GM10248 (cell line): ENCODE data around the gene GAS7.

Source experiments
- CTCF ChIA-PET: fragments of 300-600 bp; sonication (Branson Sonifier 250); formaldehyde crosslinking; extraction: SDS; loops from one replicate; lab custom pipeline; 2021; ENCODE audit warnings: antibody characterized with exemption; lab: Yijun Ruan, JAX
- POLR2A ChIA-PET: fragments of 350-650 bp; sonication (Branson Sonifier 250); formaldehyde crosslinking; extraction: SDS; loops from one replicate; lab custom pipeline; 2020; ENCODE audit warnings: antibody characterized with exemption; lab: Yijun Ruan, JAX
- DNase-seq: peaks from one replicate; pipeline ENCODE4 v3.0.0; 2012; ENCODE audit errors: extremely low spot score
- TF ChIP-seq, protein P1 (sequence below): IDR thresholded peaks from 2 replicates; pipeline ENCODE4 v1.5.1; 2012; ENCODE audit warnings: mild to moderate bottlenecking, low read depth; ENCODE audit errors: extremely low read depth, missing control alignments, control extremely low read depth

The GAS7 gene

DNA sequence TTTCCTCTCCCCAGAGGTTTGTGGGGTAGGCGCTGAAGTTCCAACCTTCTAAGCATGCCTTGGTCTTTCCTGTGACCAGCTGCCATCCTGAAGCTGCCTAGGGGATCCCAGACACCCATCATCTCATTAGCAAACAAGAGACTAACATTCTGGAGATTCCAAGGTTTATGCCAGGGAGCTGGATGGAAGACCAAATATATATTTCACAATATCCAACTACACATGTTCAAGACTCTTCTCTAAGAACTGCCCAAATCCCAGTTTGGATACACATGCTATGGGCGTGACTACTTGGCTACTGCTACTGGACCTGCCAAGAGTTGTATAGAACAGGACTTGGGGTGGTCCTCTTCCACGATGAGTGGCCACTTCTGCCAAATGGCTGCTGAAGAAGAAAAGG, 200.3 kb downstream of the GAS7 start:
- ChIA-PET CTCF (interaction anchor here (1.3 kb wide), 1 partner anchor 10 kb away, joined by 5 read pairs; no protein-coding TSS in a partner anchor), POLR2A (no interaction called here)
- TF ChIP-seq, protein P1, sequence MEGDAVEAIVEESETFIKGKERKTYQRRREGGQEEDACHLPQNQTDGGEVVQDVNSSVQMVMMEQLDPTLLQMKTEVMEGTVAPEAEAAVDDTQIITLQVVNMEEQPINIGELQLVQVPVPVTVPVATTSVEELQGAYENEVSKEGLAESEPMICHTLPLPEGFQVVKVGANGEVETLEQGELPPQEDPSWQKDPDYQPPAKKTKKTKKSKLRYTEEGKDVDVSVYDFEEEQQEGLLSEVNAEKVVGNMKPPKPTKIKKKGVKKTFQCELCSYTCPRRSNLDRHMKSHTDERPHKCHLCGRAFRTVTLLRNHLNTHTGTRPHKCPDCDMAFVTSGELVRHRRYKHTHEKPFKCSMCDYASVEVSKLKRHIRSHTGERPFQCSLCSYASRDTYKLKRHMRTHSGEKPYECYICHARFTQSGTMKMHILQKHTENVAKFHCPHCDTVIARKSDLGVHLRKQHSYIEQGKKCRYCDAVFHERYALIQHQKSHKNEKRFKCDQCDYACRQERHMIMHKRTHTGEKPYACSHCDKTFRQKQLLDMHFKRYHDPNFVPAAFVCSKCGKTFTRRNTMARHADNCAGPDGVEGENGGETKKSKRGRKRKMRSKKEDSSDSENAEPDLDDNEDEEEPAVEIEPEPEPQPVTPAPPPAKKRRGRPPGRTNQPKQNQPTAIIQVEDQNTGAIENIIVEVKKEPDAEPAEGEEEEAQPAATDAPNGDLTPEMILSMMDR: no peak
- DNase-seq: no peak

DNA sequence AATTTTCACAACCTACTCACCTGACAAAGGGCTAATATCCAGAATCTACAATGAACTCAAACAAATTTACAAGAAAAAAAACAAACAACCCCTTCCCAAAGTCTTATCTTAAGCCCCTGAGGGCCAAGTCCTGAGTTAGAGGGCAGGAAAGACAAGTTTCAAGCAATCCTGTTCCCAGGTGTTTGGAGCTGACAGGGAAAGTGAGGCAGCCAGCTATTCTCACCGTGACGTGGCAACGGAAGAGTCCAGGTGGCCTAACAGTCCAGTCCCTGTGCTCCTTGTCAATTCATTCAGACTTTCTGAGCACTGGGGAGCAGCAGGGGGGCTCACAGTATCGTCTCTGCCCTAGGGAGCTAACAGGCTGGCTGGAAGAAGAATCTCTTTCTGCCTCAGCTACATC, 203.6 kb downstream of the GAS7 start:
- ChIA-PET POLR2A (no interaction called here), CTCF (interaction anchor here (1.0 to 1.3 kb wide), 2 partner anchors 121 to 162 kb away, joined by 3 read pairs; no protein-coding TSS in a partner anchor)
- DNase-seq: no peak
- TF ChIP-seq, protein P1: no peak

DNA sequence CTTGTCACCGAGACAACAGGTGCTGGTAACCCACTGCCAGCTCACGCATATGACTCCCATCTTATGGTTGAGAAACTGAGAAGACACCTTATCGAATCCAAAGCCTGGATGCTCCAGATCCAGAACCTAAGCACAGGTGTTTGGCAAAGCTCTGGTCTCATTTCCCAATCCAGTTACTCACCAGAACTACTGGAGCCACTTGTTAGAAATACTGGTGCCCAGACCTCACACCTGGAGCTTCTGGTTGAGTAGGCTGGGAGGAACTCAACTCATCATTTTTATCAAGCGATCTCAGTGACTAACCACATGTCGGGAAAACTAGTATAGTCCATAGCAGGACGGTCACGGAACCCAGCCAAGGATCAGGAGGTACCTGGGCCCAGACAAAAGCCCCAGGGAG, 206.6 kb downstream of the GAS7 start:
- ChIA-PET CTCF (interaction anchor here (0.9 to 1.3 kb wide), 2 partner anchors 12 to 235 kb away, joined by 3 to 4 read pairs; no protein-coding TSS in a partner anchor), POLR2A (no interaction called here)
- DNase-seq: no peak
- TF ChIP-seq, protein P1: no peak

DNA sequence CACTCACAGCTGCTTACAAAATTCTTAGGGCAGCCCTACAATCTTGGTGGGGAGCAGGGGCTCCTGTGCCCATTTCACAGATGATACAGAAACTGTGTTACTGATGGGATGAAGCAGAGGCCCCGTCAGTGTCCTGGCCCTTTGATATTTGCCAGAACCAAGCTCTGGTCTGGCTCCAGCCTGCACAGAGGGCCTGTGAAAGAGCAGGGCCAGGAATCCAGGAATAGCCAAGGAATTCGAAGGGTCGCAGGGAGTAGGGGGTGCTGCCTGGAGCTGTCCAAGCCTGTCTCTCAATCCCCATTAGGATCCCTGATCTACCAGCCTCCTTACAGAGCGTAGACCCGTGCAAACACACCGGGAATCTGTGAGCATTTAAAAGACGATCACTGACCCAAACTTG, 207.1 kb downstream of the GAS7 start:
- POLR2A ChIA-PET: no interaction called here
- DNase-seq: no peak
- CTCF ChIA-PET: interaction anchor here (0.9 to 1.3 kb wide), 2 partner anchors 11 to 235 kb away, joined by 3 to 4 read pairs; no protein-coding TSS in a partner anchor
- TF ChIP-seq, protein P1: no peak

DNA sequence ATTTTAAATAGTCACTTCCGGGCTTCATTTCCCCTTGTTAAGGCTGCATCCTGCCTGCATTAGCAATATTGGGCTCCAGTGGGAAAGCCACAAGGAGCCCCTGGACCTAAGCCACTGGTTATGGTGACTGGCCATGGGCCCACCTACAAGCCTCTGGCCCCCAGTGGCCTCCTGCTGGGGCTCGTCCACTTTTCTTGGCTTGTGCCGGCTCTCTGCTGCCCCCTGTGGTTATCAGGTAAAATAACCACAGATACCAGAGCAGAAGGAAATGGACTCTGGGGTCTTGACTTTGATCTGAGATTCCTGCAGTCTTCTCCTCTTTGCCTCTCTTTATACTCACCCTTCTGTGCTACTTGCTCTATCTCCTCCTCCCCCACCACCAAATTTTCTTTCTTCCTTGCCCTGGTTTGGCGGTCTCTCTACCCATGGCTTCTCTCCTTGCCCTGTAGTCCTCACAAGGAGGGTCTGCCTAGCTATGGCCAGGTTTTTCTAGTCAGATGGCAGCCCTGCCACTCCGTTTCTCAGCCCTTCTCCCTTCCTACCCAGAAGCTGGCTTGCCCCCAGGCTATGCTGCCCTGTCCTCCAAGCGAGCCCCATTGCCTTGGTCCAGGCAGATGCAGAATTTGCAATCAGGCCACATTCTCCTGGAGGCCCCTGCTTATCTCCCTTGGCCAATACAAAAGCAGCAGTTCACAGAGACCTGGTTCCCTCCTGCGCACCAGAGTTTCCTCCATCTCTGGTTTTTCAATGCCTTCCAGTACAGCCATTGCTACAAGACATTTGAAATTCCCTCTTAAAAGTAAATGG, 210.4 kb downstream of the GAS7 start:
- CTCF ChIA-PET: interaction anchor here (0.6 to 3.3 kb wide), 24 partner anchors 10 to 245 kb away, joined by 3 to 20 read pairs (median 4); no protein-coding TSS in a partner anchor
- POLR2A ChIA-PET: no interaction called here
- TF ChIP-seq, protein P1: peak; percentile 66
- peak; percentile 71 for DNase-seq

DNA sequence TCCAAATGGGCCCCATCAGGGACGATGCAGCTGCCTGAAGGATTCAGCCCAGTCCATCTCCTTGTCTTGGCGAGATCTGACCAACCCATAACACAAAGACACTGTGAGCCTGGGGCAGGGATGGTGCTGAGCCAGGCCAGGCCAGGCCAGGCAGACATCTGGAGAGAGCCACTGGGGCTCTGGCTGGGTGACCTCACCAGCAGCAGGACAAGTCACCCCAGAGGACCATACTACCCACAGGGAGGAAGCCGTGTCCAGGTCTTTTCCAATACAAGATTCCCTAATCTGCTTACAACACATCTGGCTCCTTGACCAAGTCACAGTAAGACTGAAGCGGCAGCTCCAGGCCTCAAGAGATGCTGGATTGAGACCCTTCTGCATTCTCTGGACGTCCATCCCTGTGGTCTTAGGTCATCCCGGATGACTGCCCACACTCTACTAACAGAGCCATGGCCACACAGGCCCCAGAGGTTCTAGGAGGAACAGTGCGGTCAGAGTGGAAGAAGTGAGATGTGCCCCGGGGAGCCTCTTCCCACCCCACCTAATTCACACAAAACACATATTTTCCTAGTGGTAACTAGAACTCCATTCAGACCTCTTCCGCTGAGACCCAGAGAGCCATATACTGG, 211.5 kb downstream of the GAS7 start:
- ChIA-PET POLR2A (no interaction called here), CTCF (interaction anchor here (0.6 to 3.3 kb wide), 25 partner anchors 8 to 246 kb away, joined by 3 to 20 read pairs (median 4); no protein-coding TSS in a partner anchor)
- no peak for DNase-seq
- TF ChIP-seq, protein P1: no peak
